Omental fat pad (tissue), 4 donors: ENCODE measurements around the gene NKAIN2. TPM values are rescaled to one million over a fixed set of nuclear protein-coding genes. Genes with fewer than 3 reads are reported as not detected.
"Not testable (repeated sequence)": the region's sequence is repeated elsewhere in the genome, so short reads cannot be mapped to it uniquely, and the experiment has no call there.

Experiments used
- ATAC-seq: fragments of 150-250 bp; one replicate; pipeline ENCODE4 v1.9.1; 2016; ENCODE audit warnings: mild to moderate bottlenecking, moderate library complexity; ENCODE audit not compliant: low FRiP score
- DNase-seq: peaks from one replicate; pipeline ENCODE4 v3.0.0-alpha.2; 2019; ENCODE audit warnings: low spot score
- CTCF ChIP-seq, 3 donors: fragments of 450-650 bp; IDR thresholded peaks; one replicate each; pipeline ENCODE4 v1.5.1; 2016 to 2017; ENCODE audit warnings: antibody characterized with exemption in 3 of 3, mild to moderate bottlenecking in 3 of 3, moderate library complexity in 2 of 3
- total RNA-seq, 4 donors: library from RNA; depleted of rRNA; stranded (reverse); fragments of >200 nt; gene quantifications; one replicate each; pipeline ENCODE4 v1.1.0, GENCODE V29; 2016

Gene NKAIN2
- total RNA-seq, 4 donors from 2014 or later: not detected

- DNase-seq (no peak), ATAC-seq (no peak)
These were observed 493.8 kb downstream of the NKAIN2 start for GRCh38 chr6:124297507-124297906.

DNA sequence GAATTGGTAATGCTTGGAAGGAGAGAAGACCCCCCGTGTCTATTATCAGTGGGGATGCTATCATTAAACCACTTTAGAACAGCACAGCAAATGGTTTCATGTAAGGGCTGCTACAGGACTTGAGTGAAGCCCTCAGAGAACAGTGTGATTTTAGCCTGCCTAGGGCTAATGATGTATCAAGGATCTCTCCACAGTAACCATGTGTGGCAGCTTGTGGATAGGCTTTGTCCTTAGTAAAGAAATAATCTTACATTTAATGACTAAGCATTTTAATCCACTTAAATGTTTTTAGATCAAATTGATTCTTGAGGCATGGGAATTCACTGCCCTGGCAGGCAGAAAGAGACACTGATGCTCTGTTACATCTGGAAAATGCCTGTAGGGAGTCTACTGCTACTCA lies 495.1 kb downstream of the NKAIN2 start:
- TF ChIP-seq CTCF (IDR thresholded peaks at IDR 0.05): no peak
- ATAC-seq (no peak), DNase-seq (no peak)

More at GRCh38 chr6:124297507-124297906, 493.8 kb downstream of the NKAIN2 start:
- TF ChIP-seq CTCF (IDR thresholded peaks at IDR 0.05): no peak

- ATAC-seq, DNase-seq: not testable (repeated sequence)
These were observed 497.2 kb downstream of the NKAIN2 start for GRCh38 chr6:124300907-124301306.

DNA sequence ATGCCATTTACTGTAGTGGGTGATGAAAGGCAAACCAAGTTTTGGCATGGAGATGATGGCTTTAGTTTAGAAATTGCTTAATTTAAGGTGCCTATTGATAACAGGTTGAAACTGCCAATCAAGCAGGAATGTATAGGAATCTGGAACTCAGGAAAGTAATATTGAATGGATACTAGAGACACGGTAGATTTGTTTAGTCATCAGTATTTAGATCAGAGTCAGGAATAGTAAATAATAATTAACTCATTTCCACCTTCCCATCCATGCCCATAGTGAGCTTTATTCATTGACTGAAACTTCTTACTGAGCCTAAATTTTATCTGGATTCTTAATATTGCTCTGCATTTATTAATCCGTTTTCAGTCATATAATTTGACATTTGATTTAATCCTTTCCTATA lies 500.3 kb downstream of the NKAIN2 start:
- no peak for ATAC-seq

DNA sequence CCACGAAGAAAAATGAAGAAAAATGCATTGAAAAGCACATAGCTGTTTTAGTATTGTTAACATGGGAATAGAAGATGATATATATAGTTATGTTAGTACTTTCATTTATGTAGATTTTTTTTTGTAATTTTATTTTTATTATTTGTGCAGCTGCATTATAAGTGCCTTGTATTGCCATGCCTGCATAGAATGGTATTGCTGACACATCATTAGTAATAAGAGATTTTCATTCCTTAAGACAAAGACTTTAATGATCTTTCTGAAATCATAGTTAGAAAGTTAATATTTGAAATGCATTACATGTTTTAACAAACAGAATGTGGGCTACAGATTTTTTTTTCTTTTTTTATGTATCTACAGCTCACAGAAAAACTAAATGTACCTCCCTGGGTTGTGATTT lies 506.5 kb downstream of the NKAIN2 start:
- DNase-seq: no peak
- no peak for TF ChIP-seq CTCF (IDR thresholded peaks at IDR 0.05)
- no peak for ATAC-seq

More for the DNA sequence above, 500.3 kb downstream of the NKAIN2 start:
- no peak for TF ChIP-seq CTCF (IDR thresholded peaks at IDR 0.05)
- no peak for DNase-seq

DNA sequence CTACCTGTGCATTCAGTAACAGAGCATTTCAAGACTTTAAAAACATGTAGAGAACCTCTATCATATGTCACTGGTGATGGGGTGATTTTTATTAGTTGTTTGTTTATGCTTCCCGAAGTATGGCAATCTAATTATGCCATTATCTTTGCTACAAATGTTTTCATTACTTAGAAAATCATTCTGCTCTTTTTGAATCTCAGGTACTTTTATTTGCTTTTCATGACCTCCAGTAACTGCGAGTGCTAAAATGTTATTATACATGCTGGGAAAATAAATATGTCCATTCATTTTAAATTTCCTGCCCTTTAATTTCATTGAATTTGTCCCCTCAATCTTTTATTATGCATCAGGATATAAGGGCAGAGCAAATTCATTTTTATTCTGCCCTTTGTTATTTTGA lies 515.7 kb downstream of the NKAIN2 start:
- TF ChIP-seq CTCF (IDR thresholded peaks at IDR 0.05): no peak
- ATAC-seq: no peak
- DNase-seq: no peak

GRCh38 chr6:124324237-124324636 lies 520.6 kb downstream of the NKAIN2 start:
- ATAC-seq: no peak
- TF ChIP-seq CTCF (IDR thresholded peaks at IDR 0.05): no peak

DNA sequence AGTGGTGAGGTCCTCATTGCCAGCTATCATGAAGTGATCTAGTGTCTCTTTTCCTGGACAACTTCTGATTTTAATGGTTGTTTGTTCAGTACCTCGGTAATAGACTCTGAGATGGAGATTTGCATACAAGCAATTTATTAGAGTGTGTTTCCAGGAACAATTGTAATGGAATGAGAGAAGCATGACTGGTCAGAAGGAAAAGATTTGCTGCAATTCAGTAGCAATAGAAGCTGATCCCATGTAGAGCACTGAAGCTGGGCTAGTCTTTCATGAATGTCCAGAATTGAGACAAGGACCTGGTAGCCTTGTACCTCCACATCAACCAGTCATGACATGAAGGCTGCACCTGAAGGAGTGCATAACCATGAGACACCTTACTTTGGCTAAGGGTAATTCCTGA lies 526.5 kb downstream of the NKAIN2 start:
- no peak for TF ChIP-seq CTCF (IDR thresholded peaks at IDR 0.05)
- no peak for DNase-seq
- no peak for ATAC-seq

More at GRCh38 chr6:124324237-124324636, 520.6 kb downstream of the NKAIN2 start:
- DNase-seq: no peak
